Loucy (cell line): ENCODE measurements around the gene FAM13A.

ENCODE experiments used
- H2AFZ ChIP-seq: fragments of 200-600 bp; sonication (generic); 2 replicates; pipeline ENCODE4 v1.6.0; 2016; ENCODE audit warnings: antibody characterized with exemption, mild to moderate bottlenecking, low read length, moderate library complexity
- H3F3A ChIP-seq: fragments of 200-600 bp; 2 replicates; pipeline ENCODE4 v1.6.0; 2016; ENCODE audit warnings: antibody characterized with exemption, low read depth, mild to moderate bottlenecking
- H3K27me3 ChIP-seq: fragments of 200-600 bp; sonication (generic); 2 replicates; pipeline ENCODE4 v1.6.1; 2014; ENCODE audit warnings: low read length, mild to moderate bottlenecking; ENCODE audit not compliant: insufficient read depth, poor library complexity, severe bottlenecking
- H3K36me3 ChIP-seq: fragments of 200-600 bp; sonication (generic); 2 replicates; pipeline ENCODE4 v1.6.1; 2016; ENCODE audit warnings: low read length; ENCODE audit not compliant: insufficient read depth
- H3K4me1 ChIP-seq: fragments of 200-600 bp; sonication (generic); 2 replicates; pipeline ENCODE4 v1.5.1; 2014; ENCODE audit warnings: low read length, mild to moderate bottlenecking; ENCODE audit not compliant: insufficient read depth, poor library complexity, severe bottlenecking
- H3K4me2 ChIP-seq: fragments of 200-600 bp; sonication (generic); 2 replicates; pipeline ENCODE4 v1.6.0; 2014; ENCODE audit warnings: antibody characterized with exemption, low read length, low read depth, mild to moderate bottlenecking; ENCODE audit not compliant: poor library complexity, severe bottlenecking
- H3K4me3 ChIP-seq: fragments of 200-600 bp; sonication (generic); 2 replicates; pipeline ENCODE4 v1.5.1; 2014; ENCODE audit warnings: low read length, mild to moderate bottlenecking, mixed read lengths; ENCODE audit not compliant: poor library complexity, severe bottlenecking
- H3K79me2 ChIP-seq: fragments of 200-600 bp; sonication (generic); 2 replicates; pipeline ENCODE4 v1.6.1; 2014; ENCODE audit warnings: low read length; ENCODE audit not compliant: insufficient read depth
- H3K9ac ChIP-seq: fragments of 200-600 bp; sonication (generic); 2 replicates; pipeline ENCODE4 v1.6.0; 2014; ENCODE audit warnings: mild to moderate bottlenecking, low read depth, low read length, moderate library complexity; ENCODE audit not compliant: poor library complexity, severe bottlenecking
- H3K9me2 ChIP-seq: fragments of 200-600 bp; sonication (generic); replicated peaks from 2 replicates; pipeline ENCODE4 v1.6.1; 2016; ENCODE audit warnings: low read depth, low read length, mixed read lengths
- H3K9me3 ChIP-seq: fragments of 200-600 bp; sonication (generic); 2 replicates; pipeline ENCODE4 v1.6.1; 2014; ENCODE audit warnings: mild to moderate bottlenecking, antibody characterized with exemption, low read length, low read depth; ENCODE audit not compliant: insufficient read depth
- H4K20me1 ChIP-seq: fragments of 200-600 bp; sonication (generic); 2 replicates; pipeline ENCODE4 v1.6.0; 2014; ENCODE audit warnings: antibody characterized with exemption, low read length, mild to moderate bottlenecking; ENCODE audit not compliant: insufficient read depth, poor library complexity, severe bottlenecking
- CTCF ChIP-seq: fragments of 200-600 bp; sonication (generic); conservative IDR thresholded peaks from 2 replicates; pipeline ENCODE4 v1.5.1; 2014; ENCODE audit warnings: mild to moderate bottlenecking, antibody characterized with exemption, low read length
- EZH2phosphoT487 ChIP-seq: fragments of 200-600 bp; IDR thresholded peaks from 2 replicates; pipeline ENCODE4 v1.6.1; 2018; ENCODE audit warnings: antibody characterized with exemption, mild to moderate bottlenecking, moderate library complexity, borderline replicate concordance

Gene FAM13A

GRCh38 chr4:88933414-88934160, 123.4 kb downstream of the FAM13A start:
- H3K79me2 ChIP-seq = no peaks in the 10 kb centered on the region
- no peaks in the 10 kb centered on the region for H3K9me3 ChIP-seq
- no peaks in the 10 kb centered on the region for H3K4me1 ChIP-seq
- no peaks in the 10 kb centered on the region for H3K27me3 ChIP-seq
- H4K20me1 ChIP-seq = no peaks in the 10 kb centered on the region
- H3K9me2 ChIP-seq = no peaks in the 10 kb centered on the region
- H3K36me3 ChIP-seq = no peaks in the 10 kb centered on the region
- H3K9ac ChIP-seq = no peak overlapping the region
- no peak overlapping the region for H2AFZ ChIP-seq
- no peak overlapping the region for H3K4me2 ChIP-seq
- H3K4me3 ChIP-seq = no peak overlapping the region
- TF ChIP-seq CTCF (no peak), EZH2phosphoT487 (no peak)
- no peaks in the 10 kb centered on the region for H3F3A ChIP-seq

DNA sequence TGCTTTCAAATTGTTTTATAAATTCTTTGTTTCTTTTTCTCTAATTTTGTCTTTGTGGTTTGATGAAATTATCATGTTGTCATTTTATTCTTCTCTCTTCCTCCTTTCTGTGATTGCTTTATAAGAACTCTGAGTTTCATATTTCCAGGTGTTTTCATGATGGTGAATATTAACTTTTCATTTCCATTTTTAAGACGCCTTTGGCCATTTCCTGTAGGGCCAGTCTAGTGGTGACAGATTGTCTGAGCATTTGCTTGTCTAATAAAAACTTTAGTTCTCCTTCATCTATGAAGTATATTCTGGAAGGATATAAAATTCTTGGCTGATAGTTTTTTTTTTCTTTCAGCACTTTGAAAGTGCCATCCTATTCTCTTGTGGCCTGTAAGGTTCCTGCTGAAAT, 128.1 kb downstream of the FAM13A start:
- no peaks in the 10 kb centered on the region for H4K20me1 ChIP-seq

GRCh38 chr4:88927420-88927819, 129.6 kb downstream of the FAM13A start:
- Histone ChIP-seq H2AFZ (no peak overlapping the region), H3K27me3 (no peaks in the 10 kb centered on the region), H3K4me3 (no peak overlapping the region), H3K36me3 (no peaks in the 10 kb centered on the region), H3F3A (no peaks in the 10 kb centered on the region; the same call in 1 of the 2 replicates), H3K9ac (no peak overlapping the region), H3K9me3 (no peaks in the 10 kb centered on the region), H3K79me2 (no peaks in the 10 kb centered on the region), H4K20me1 (no peaks in the 10 kb centered on the region), H3K4me2 (no peak overlapping the region), H3K9me2 (no peaks in the 10 kb centered on the region), H3K4me1 (no peaks in the 10 kb centered on the region)
- no peak for TF ChIP-seq CTCF
- TF ChIP-seq EZH2phosphoT487 = no peak

More for the DNA sequence above, 128.1 kb downstream of the FAM13A start:
- H2AFZ ChIP-seq = no peak overlapping the region
- H3K4me1 ChIP-seq = no peaks in the 10 kb centered on the region
- no peak overlapping the region for H3K4me3 ChIP-seq
- H3K4me2 ChIP-seq = no peak overlapping the region
- no peaks in the 10 kb centered on the region for H3K9me2 ChIP-seq
- no peaks in the 10 kb centered on the region for H3K36me3 ChIP-seq
- no peak for TF ChIP-seq EZH2phosphoT487
- no peak for TF ChIP-seq CTCF
- no peaks in the 10 kb centered on the region for H3K79me2 ChIP-seq
- H3F3A ChIP-seq = no peaks in the 10 kb centered on the region; the same call in 1 of the 2 replicates
- H3K9ac ChIP-seq = no peak overlapping the region
- no peaks in the 10 kb centered on the region for H3K27me3 ChIP-seq
- no peaks in the 10 kb centered on the region for H3K9me3 ChIP-seq
